Measurements from ENCODE around the gene KHDC4.

DNA sequence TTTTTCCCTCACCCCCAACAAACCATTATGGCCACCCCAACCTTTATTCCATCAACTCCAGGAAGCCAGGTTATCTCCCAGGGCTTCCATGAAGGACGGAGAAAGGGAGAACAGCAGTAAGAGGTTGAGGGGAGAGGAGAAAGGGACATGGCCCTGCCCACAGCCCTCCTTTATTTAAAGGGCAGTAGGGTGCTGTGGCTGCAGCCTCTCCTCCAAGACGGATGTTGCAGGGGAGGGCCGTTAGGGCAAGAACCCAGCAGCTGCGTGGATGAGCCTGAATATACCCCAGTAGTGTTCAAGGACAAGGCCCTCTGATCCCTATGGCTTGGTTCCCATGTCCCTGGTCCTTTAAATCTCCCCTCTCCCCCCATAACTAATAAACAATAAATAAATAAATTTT, 13.1 kb upstream of the KHDC4 start:
- no peak for TF ChIP-seq POLR2A (IDR thresholded peaks at IDR 0.05)
- no peak for TF ChIP-seq CTCF (IDR thresholded peaks at IDR 0.05)

Measured in uterus (tissue), 2 donors.